GM12875 (cell line): Measurements from ENCODE around the gene PRKCA.

Experiments used
- H3K4me3 ChIP-seq: one replicate; pipeline ENCODE4 v1.5.1; 2011; ENCODE audit warnings: low read depth, low read length, control low read depth
- CTCF ChIP-seq: IDR thresholded peaks from 2 replicates; pipeline ENCODE4 v1.5.1; 2011; ENCODE audit warnings: low read depth, mild to moderate bottlenecking, control low read depth, inconsistent platforms, low read length, moderate library complexity, borderline replicate concordance; ENCODE audit not compliant: insufficient read depth

The PRKCA gene

GRCh38 chr17:66518108-66518507 is 215.7 kb downstream of the PRKCA start:
- no peak overlapping the region for H3K4me3 ChIP-seq
- no peak for TF ChIP-seq CTCF

- no peak for TF ChIP-seq CTCF
- H3K4me3 ChIP-seq: no peak overlapping the region
Measured at GRCh38 chr17:66518677-66519076, 216.3 kb downstream of the PRKCA start.

DNA sequence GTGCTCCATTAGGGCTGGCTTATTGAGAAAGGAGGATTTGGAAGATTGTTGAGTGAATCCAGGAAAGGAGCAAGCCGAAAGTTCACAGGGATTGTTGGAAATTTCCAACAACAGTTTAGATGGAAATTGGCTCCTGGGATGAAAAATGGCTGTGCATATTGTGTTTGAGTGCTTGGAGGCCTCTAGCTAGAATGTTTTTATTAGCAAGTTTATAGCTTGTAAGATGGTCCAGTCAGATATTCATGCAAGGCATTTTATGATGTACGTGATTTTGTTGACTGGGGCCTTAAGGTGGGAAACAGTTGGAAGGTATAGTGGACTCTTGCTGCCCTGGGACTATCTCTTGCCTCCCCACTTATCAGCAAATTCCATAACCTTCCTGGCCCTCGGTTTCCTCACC is 216.7 kb downstream of the PRKCA start:
- no peak overlapping the region for H3K4me3 ChIP-seq
- no peak for TF ChIP-seq CTCF

DNA sequence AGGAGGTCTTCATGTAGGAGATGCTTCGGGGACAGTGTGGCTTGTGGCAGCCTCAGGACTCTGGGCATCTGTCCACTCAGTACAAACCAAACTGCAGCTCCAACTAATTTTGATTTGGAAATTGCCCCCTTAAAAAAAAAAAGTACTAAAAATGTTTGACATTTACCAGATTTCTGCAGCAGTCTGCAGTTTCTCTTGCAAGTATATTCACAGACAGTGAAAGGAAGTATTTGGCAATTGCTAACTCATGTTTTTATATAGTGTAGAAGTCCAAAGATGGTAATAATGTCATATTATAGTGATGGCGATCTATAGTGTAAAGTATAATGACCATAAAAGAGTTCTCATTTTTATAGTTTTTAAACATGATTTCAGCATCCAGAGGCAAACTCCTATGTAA is 218.6 kb downstream of the PRKCA start:
- H3K4me3 ChIP-seq: no peak overlapping the region
- TF ChIP-seq CTCF: no peak

GRCh38 chr17:66522591-66523272 is 220.3 kb downstream of the PRKCA start:
- H3K4me3 ChIP-seq: no peak overlapping the region
- TF ChIP-seq CTCF: no peak

DNA sequence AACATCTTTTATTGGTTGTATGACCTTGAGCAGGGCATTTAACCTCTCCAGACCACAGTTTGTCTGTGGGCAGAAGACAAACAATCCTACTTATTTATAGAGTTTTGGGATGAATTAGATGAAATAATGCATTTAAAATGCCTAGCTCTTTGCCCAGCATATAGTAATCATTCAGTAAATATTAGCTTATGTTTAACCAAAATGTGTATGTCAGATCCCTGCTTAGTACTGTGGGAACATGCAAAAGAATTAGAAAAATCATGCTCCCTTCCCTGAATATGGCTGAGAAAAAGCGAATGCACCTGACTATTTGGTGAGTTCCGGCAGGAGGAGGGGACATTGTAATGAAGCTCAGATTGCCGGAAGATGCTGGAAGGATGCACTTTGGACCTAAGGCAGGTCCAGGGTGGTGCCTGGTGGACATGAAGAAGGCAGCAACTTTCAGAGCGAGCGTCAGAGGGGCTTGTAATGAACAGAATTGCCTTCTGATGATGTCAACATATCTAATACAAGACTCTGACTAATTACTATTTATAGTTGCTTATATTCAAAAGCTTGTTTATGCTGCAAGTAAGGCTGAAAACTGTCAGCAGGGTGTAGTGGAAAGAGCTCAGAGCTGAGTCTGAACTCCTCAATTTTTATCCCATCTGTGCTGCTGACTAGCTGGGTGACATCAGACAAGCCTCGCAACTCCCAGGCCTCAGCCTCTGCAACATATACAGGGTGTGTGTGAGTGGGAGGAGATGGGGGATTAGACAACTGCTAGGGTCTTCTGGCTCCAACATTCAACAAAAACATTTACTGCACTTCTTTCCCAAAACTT is 221.2 kb downstream of the PRKCA start:
- no peak for TF ChIP-seq CTCF
- no peak overlapping the region for H3K4me3 ChIP-seq

GRCh38 chr17:66524877-66525276 is 222.5 kb downstream of the PRKCA start:
- TF ChIP-seq CTCF: no peak
- H3K4me3 ChIP-seq: no peak overlapping the region
